H1 (cell line): ENCODE results near the gene LSR. TPM values are rescaled to one million over a fixed set of nuclear protein-coding genes. Genes with fewer than 3 reads are reported as not detected.

ENCODE experiments used
- KDM1A ChIP-seq: fragments of 200-600, 300-600 bp; sonication (generic); IDR thresholded peaks from 2 replicates; pipeline ENCODE4 v1.7.1; 2016; ENCODE audit warnings: mild to moderate bottlenecking, low read length, borderline replicate concordance
- MAFK ChIP-seq: IDR thresholded peaks from 2 replicates; pipeline ENCODE4 v1.6.1; 2012; ENCODE audit warnings: low read depth, mild to moderate bottlenecking, improper control_type of control experiment, low read length
- POLR2AphosphoS5 ChIP-seq: IDR thresholded peaks from 2 replicates; pipeline ENCODE4 v1.6.1; 2011; ENCODE audit warnings: low read depth, low read length
- SIN3A ChIP-seq, 2 experiments: IDR thresholded peaks in 1 of 2; conservative IDR thresholded peaks in 1 of 2; 2 replicates each; pipeline ENCODE4 v1.6.1; 2011 to 2012; ENCODE audit warnings: low read length in 2 of 2, improper control_type of control experiment in 1 of 2, low read depth in 1 of 2, mild to moderate bottlenecking in 1 of 2
- TAF1 ChIP-seq: IDR thresholded peaks from 2 replicates; pipeline ENCODE4 v1.6.1; 2011; ENCODE audit warnings: mild to moderate bottlenecking, low read depth, low read length
- ZNF274 ChIP-seq: IDR thresholded peaks from 2 replicates; pipeline ENCODE4 v1.7.0; 2012; ENCODE audit warnings: low read length, borderline replicate concordance; ENCODE audit errors: extremely low read depth
- polyA plus RNA-seq, 7 experiments: library from polyadenylated mRNA; depleted of rRNA in 3 of 7; stranded (reverse) in 5 of 7; unstranded in 2 of 7; fragments of >200 nt in 5 of 7; fragments of 200-250 nt in 2 of 7; gene quantifications; 1 replicate in 5 of 7; 2 replicates in 1 of 7; 4 replicates in 1 of 7; pipeline versions ENCODE4 v1.2.1 to v1.2.3, GENCODE V29; 2011 to 2013; ENCODE audit warnings: missing spikeins in 2 of 7, mixed read lengths in 2 of 7
- total RNA-seq: library from RNA; stranded (reverse); fragmentation: NEBNext Ultra II Directional; extraction: Animal tissue kit (Norgen Biotek cat#: 25700); gene quantifications from 2 replicates; pipeline ENCODE4 v1.2.1, GENCODE V29; 2021
- TF ChIP-seq, protein P1 (sequence below): fragments of 300-600 bp; sonication (generic); IDR thresholded peaks from 2 replicates; pipeline ENCODE4 v1.7.1; 2012; ENCODE audit warnings: low read length, moderate library complexity, mild to moderate bottlenecking, inconsistent platforms; ENCODE audit not compliant: insufficient replicate concordance
- TF ChIP-seq, protein P2 (sequence below): IDR thresholded peaks from 2 replicates; pipeline ENCODE4 v1.6.1; 2011; ENCODE audit warnings: low read depth, mild to moderate bottlenecking, low read length; ENCODE audit not compliant: insufficient read depth

Gene LSR
- total and polyA plus RNA-seq, 2 of the 8 experiments (the other 6 are each of a cell fraction or from before 2014, with no cell fraction given): 159 to 186 TPM

DNA sequence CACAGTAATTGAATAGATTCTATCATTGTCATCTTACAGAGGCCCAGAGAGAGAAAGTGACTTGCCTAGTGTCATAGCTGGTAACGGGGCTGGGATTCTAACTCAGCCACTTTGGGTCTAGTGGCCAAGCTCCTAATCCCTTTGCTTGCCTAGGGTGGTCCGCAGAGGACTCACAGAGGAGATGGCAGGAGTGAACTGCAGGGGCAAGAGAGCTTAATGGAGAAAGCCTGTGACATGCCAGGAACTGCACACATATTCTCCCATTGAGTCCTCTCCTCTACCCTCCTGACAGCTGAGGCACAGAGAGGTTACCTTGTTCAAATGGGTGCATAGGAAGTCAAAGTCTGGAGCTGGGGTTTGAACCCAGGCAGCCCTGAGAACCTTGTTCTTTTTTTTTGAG is 2.7 kb downstream of the LSR start (continued):
- TF ChIP-seq, protein P1, sequence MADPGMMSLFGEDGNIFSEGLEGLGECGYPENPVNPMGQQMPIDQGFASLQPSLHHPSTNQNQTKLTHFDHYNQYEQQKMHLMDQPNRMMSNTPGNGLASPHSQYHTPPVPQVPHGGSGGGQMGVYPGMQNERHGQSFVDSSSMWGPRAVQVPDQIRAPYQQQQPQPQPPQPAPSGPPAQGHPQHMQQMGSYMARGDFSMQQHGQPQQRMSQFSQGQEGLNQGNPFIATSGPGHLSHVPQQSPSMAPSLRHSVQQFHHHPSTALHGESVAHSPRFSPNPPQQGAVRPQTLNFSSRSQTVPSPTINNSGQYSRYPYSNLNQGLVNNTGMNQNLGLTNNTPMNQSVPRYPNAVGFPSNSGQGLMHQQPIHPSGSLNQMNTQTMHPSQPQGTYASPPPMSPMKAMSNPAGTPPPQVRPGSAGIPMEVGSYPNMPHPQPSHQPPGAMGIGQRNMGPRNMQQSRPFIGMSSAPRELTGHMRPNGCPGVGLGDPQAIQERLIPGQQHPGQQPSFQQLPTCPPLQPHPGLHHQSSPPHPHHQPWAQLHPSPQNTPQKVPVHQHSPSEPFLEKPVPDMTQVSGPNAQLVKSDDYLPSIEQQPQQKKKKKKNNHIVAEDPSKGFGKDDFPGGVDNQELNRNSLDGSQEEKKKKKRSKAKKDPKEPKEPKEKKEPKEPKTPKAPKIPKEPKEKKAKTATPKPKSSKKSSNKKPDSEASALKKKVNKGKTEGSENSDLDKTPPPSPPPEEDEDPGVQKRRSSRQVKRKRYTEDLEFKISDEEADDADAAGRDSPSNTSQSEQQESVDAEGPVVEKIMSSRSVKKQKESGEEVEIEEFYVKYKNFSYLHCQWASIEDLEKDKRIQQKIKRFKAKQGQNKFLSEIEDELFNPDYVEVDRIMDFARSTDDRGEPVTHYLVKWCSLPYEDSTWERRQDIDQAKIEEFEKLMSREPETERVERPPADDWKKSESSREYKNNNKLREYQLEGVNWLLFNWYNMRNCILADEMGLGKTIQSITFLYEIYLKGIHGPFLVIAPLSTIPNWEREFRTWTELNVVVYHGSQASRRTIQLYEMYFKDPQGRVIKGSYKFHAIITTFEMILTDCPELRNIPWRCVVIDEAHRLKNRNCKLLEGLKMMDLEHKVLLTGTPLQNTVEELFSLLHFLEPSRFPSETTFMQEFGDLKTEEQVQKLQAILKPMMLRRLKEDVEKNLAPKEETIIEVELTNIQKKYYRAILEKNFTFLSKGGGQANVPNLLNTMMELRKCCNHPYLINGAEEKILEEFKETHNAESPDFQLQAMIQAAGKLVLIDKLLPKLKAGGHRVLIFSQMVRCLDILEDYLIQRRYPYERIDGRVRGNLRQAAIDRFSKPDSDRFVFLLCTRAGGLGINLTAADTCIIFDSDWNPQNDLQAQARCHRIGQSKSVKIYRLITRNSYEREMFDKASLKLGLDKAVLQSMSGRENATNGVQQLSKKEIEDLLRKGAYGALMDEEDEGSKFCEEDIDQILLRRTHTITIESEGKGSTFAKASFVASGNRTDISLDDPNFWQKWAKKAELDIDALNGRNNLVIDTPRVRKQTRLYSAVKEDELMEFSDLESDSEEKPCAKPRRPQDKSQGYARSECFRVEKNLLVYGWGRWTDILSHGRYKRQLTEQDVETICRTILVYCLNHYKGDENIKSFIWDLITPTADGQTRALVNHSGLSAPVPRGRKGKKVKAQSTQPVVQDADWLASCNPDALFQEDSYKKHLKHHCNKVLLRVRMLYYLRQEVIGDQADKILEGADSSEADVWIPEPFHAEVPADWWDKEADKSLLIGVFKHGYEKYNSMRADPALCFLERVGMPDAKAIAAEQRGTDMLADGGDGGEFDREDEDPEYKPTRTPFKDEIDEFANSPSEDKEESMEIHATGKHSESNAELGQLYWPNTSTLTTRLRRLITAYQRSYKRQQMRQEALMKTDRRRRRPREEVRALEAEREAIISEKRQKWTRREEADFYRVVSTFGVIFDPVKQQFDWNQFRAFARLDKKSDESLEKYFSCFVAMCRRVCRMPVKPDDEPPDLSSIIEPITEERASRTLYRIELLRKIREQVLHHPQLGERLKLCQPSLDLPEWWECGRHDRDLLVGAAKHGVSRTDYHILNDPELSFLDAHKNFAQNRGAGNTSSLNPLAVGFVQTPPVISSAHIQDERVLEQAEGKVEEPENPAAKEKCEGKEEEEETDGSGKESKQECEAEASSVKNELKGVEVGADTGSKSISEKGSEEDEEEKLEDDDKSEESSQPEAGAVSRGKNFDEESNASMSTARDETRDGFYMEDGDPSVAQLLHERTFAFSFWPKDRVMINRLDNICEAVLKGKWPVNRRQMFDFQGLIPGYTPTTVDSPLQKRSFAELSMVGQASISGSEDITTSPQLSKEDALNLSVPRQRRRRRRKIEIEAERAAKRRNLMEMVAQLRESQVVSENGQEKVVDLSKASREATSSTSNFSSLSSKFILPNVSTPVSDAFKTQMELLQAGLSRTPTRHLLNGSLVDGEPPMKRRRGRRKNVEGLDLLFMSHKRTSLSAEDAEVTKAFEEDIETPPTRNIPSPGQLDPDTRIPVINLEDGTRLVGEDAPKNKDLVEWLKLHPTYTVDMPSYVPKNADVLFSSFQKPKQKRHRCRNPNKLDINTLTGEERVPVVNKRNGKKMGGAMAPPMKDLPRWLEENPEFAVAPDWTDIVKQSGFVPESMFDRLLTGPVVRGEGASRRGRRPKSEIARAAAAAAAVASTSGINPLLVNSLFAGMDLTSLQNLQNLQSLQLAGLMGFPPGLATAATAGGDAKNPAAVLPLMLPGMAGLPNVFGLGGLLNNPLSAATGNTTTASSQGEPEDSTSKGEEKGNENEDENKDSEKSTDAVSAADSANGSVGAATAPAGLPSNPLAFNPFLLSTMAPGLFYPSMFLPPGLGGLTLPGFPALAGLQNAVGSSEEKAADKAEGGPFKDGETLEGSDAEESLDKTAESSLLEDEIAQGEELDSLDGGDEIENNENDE: no peak
- TF ChIP-seq KDM1A: no peak
- TF ChIP-seq ZNF274: no peak
- TF ChIP-seq TAF1: no peak
- no peak for TF ChIP-seq POLR2AphosphoS5
- TF ChIP-seq, protein P2, sequence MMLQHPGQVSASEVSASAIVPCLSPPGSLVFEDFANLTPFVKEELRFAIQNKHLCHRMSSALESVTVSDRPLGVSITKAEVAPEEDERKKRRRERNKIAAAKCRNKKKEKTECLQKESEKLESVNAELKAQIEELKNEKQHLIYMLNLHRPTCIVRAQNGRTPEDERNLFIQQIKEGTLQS: no peak
- TF ChIP-seq SIN3A (conservative IDR thresholded peaks at IDR 0.05 in 1 of 2, IDR thresholded peaks at IDR 0.05 in 1 of 2; ENCODE audit: low read depth in 1 of 2, low read length in 2 of 2): no peak
- TF ChIP-seq MAFK: no peak
